Activated CD4-positive, alpha-beta T cell treated with anti-CD3 and anti-CD28 coated beads, Interleukin-2, Interleukin-4, amounts not matched to agents 100 ng/mL and 50 ng/mL, durations not matched to agents 16 hours and 8 hours (primary cell): ENCODE measurements around the gene GPI.
"Not testable (repeated sequence)": the region's sequence is repeated elsewhere in the genome, so short reads cannot be mapped to it uniquely, and the experiment has no call there.

ENCODE experiments used
- DNase-seq: peaks from one replicate; pipeline ENCODE4 v3.0.0-alpha.2; 2020; ENCODE audit warnings: low spot score

Gene GPI

GRCh38 chr19:34367624-34367957, 2.6 kb downstream of the GPI start:
- no peak for DNase-seq

GRCh38 chr19:34368338-34368737, 3.3 kb downstream of the GPI start:
- DNase-seq, result no peak

GRCh38 chr19:34369166-34369565, 4.2 kb downstream of the GPI start:
- DNase-seq, result not testable (repeated sequence)

- no peak for DNase-seq
Measured at GRCh38 chr19:34370117-34370516, 5.1 kb downstream of the GPI start.

- DNase-seq, result no peak
Measured at GRCh38 chr19:34370983-34371382, 6.0 kb downstream of the GPI start.

GRCh38 chr19:34373601-34374288, 8.7 kb downstream of the GPI start:
- no peak for DNase-seq

GRCh38 chr19:34375598-34375997, 10.6 kb downstream of the GPI start:
- DNase-seq, result no peak

GRCh38 chr19:34380639-34381241, 15.7 kb downstream of the GPI start:
- no peak for DNase-seq

GRCh38 chr19:34381399-34382251, 16.6 kb downstream of the GPI start:
- DNase-seq, result no peak

GRCh38 chr19:34382471-34382870, 17.5 kb downstream of the GPI start:
- DNase-seq, result no peak

- DNase-seq, result no peak
Measured at GRCh38 chr19:34383599-34383998, 18.6 kb downstream of the GPI start.

- no peak for DNase-seq
Measured at GRCh38 chr19:34386645-34387445, 21.8 kb downstream of the GPI start.

GRCh38 chr19:34387446-34387810, 22.4 kb downstream of the GPI start:
- DNase-seq, result no peak

- DNase-seq, result not testable (repeated sequence)
Measured at GRCh38 chr19:34388745-34389144, 23.7 kb downstream of the GPI start.

- DNase-seq, result no peak
Measured at GRCh38 chr19:34391813-34392212, 26.8 kb downstream of the GPI start.

- DNase-seq, result no peak
Measured at GRCh38 chr19:34393031-34393430, 28.0 kb downstream of the GPI start.

- DNase-seq, result no peak
Measured at GRCh38 chr19:34393629-34394028, 28.6 kb downstream of the GPI start.

GRCh38 chr19:34397853-34398252, 32.9 kb downstream of the GPI start:
- no peak for DNase-seq

- DNase-seq, result no peak
Measured at GRCh38 chr19:34399886-34400285, 34.9 kb downstream of the GPI start.

GRCh38 chr19:34400844-34401243, 35.8 kb downstream of the GPI start:
- not testable (repeated sequence) for DNase-seq

GRCh38 chr19:34402074-34402600, 37.1 kb downstream of the GPI start:
- DNase-seq, result no peak

- no peak for DNase-seq
Measured at GRCh38 chr19:34403784-34404108, 38.8 kb downstream of the GPI start.
